ENCODE results near the gene PLXNA2.

GRCh38 chr1:208156310-208156709 lies 87.9 kb downstream of the PLXNA2 start:
- TF ChIP-seq POLR2A (IDR thresholded peaks at IDR 0.05), result no peak
- TF ChIP-seq CTCF (IDR thresholded peaks at IDR 0.05), result no peak
- TF ChIP-seq POLR2AphosphoS5 (IDR thresholded peaks at IDR 0.05), result no peak
